A673 (cell line): Measurements from ENCODE around the gene BRSK2. TPM values are rescaled to one million over a fixed set of nuclear protein-coding genes. Genes with fewer than 3 reads are reported as not detected.
A peak's percentile ranks its signal among the peaks of the same experiment; 100 is the strongest.

Experiments
- BruUV-seq: library from RNA; stranded (reverse); fragments of 400-500 nt; replicated peaks from 2 replicates; lab custom pipeline; 2021; lab: Mats Ljungman, UMichigan
- CTCF ChIA-PET: fragments of 300-600 bp; sonication (Branson Sonifier 250); formaldehyde crosslinking; loops from one replicate; lab custom pipeline; 2022; ENCODE audit warnings: antibody characterized with exemption; lab: Charles Lee
- POLR2A ChIA-PET: fragments of 300-600 bp; sonication (Branson Sonifier 250); formaldehyde crosslinking; loops from one replicate; lab custom pipeline; 2022; ENCODE audit warnings: antibody characterized with exemption; ENCODE audit not compliant: low non-redundant PET; lab: Charles Lee
- DNase-seq: peaks from one replicate; pipeline ENCODE4 v3.0.0-alpha.2; 2015; ENCODE audit warnings: low spot score
- H3K27ac ChIP-seq: fragments of 200-600 bp; sonication (generic); 2 replicates; pipeline ENCODE4 v1.5.1; 2016; ENCODE audit warnings: mixed run types, low read depth, mild to moderate bottlenecking, mixed read lengths, antibody characterized with exemption, low read length; ENCODE audit not compliant: poor library complexity, severe bottlenecking
- H3K27me3 ChIP-seq: fragments of 200-600 bp; sonication (generic); replicated peaks from 2 replicates; pipeline ENCODE4 v1.6.1; 2017; ENCODE audit warnings: mixed run types, low read depth, mild to moderate bottlenecking, mixed read lengths, antibody characterized with exemption, low read length; ENCODE audit not compliant: insufficient read depth, poor library complexity
- H3K36me3 ChIP-seq: fragments of 200-600 bp; sonication (generic); 2 replicates; pipeline ENCODE4 v1.6.1; 2016; ENCODE audit warnings: mixed run types, mild to moderate bottlenecking, mixed read lengths, antibody characterized with exemption, low read length; ENCODE audit not compliant: insufficient read depth, poor library complexity, severe bottlenecking
- H3K4me1 ChIP-seq: fragments of 200-600 bp; sonication (generic); 2 replicates; pipeline ENCODE4 v1.6.1; 2017; ENCODE audit warnings: mixed run types, mild to moderate bottlenecking, mixed read lengths, antibody characterized with exemption, low read length; ENCODE audit not compliant: insufficient read depth, poor library complexity, severe bottlenecking
- H3K4me3 ChIP-seq: fragments of 200-600 bp; sonication (generic); 2 replicates; pipeline ENCODE4 v1.5.1; 2016; ENCODE audit warnings: low read depth, mixed run types, mild to moderate bottlenecking, mixed read lengths, low read length; ENCODE audit not compliant: poor library complexity, severe bottlenecking
- H3K9me3 ChIP-seq: fragments of 200-600 bp; sonication (generic); 2 replicates; pipeline ENCODE4 v1.6.1; 2016; ENCODE audit warnings: mixed run types, low read depth, mild to moderate bottlenecking, mixed read lengths, antibody characterized with exemption, low read length; ENCODE audit not compliant: poor library complexity, severe bottlenecking
- CTCF ChIP-seq: fragments of 300-800, 200-600 bp; sonication (generic); conservative IDR thresholded peaks from 2 replicates; pipeline ENCODE4 v1.5.1; 2017; ENCODE audit warnings: low read depth, mild to moderate bottlenecking, antibody characterized with exemption, low read length, moderate library complexity, mixed read lengths
- EZH2 ChIP-seq: fragments of 200-600 bp; sonication (generic); IDR thresholded peaks from 2 replicates; pipeline ENCODE4 v1.6.1; 2017; ENCODE audit warnings: borderline replicate concordance, low read depth, mild to moderate bottlenecking, mixed read lengths, antibody characterized with exemption, low read length; ENCODE audit not compliant: poor library complexity, severe bottlenecking
- intact Hi-C: fragments of 100-400 bp; cut with micrococcal nuclease; formaldehyde crosslinking; loops from one replicate; pipeline ENCODE4 v1.10.0; 2022; ENCODE audit not compliant: unreplicated experiment
- total RNA-seq: library from RNA; stranded (reverse); gene quantifications from 2 replicates; pipeline ENCODE4 v1.2.3, GENCODE V29; 2021

The BRSK2 gene
- total RNA-seq, 1 experiment from 2014 or later: 2.2 TPM

GRCh38 chr11:1390569-1391164, 933 bp downstream of the BRSK2 start:
- Histone ChIP-seq H3K4me1 (peaks cover 14% of the 10 kb centered on the region), H3K4me3 (peak overlapping the region; percentile 43), H3K9me3 (no peaks in the 10 kb centered on the region), H3K36me3 (no peaks in the 10 kb centered on the region), H3K27me3 (peaks cover 17% of the 10 kb centered on the region), H3K27ac (peak overlapping the region; percentile 54)
- TF ChIP-seq EZH2 (peak; percentile 70), CTCF (no peak)
- ChIA-PET POLR2A (no interaction called here), CTCF (no interaction called here)
- no TSS peak for BruUV-seq
- DNase-seq: no peak
- intact Hi-C loops: no loop called here

GRCh38 chr11:1391165-1392075, 1.7 kb downstream of the BRSK2 start:
- ChIA-PET POLR2A (no interaction called here), CTCF (no interaction called here)
- Histone ChIP-seq H3K36me3 (no peaks in the 10 kb centered on the region), H3K27ac (peak overlapping the region; percentile 54), H3K27me3 (peaks cover 17% of the 10 kb centered on the region), H3K4me3 (peak overlapping the region; percentile 43), H3K4me1 (peaks cover 14% of the 10 kb centered on the region), H3K9me3 (no peaks in the 10 kb centered on the region)
- intact Hi-C loops: no loop called here
- peak; percentile 69 for DNase-seq
- TF ChIP-seq EZH2 (peak; percentile 48), CTCF (no peak)
- BruUV-seq: no TSS peak

GRCh38 chr11:1392111-1392510, 2.4 kb downstream of the BRSK2 start:
- POLR2A ChIA-PET: no interaction called here
- H3K4me3 ChIP-seq: no peak overlapping the region
- BruUV-seq: no TSS peak

More at GRCh38 chr11:1392111-1392510, 2.4 kb downstream of the BRSK2 start:
- Histone ChIP-seq H3K4me1 (peaks cover 14% of the 10 kb centered on the region), H3K9me3 (no peaks in the 10 kb centered on the region), H3K27ac (no peak overlapping the region), H3K36me3 (no peaks in the 10 kb centered on the region), H3K27me3 (peaks cover 17% of the 10 kb centered on the region)
- TF ChIP-seq EZH2 (no peak), CTCF (no peak)
- CTCF ChIA-PET: no interaction called here
- no peak for DNase-seq
- intact Hi-C loops: no loop called here
